Left kidney (tissue), 2 donors: Measurements from ENCODE around the gene SIPA1L3. TPM values are rescaled to one million over a fixed set of nuclear protein-coding genes. Genes with fewer than 3 reads are reported as not detected.

ENCODE experiments used
- DNase-seq: peaks from one replicate; pipeline ENCODE4 v3.0.0-alpha.2; 2013
- polyA plus RNA-seq: library from polyadenylated mRNA; unstranded; fragments of 120-200 nt; gene quantifications from one replicate; pipeline ENCODE4 v1.2.1, GENCODE V29; 2013; ENCODE audit not compliant: insufficient read length

SIPA1L3 gene
- polyA plus RNA-seq, 1 donor: 27.7 TPM

GRCh38 chr19:38105574-38105973 is 198.6 kb downstream of the SIPA1L3 start:
- DNase-seq: no peak

- no peak for DNase-seq
Observed at GRCh38 chr19:38107129-38107528, 200.1 kb downstream of the SIPA1L3 start.

- no peak for DNase-seq
Observed at GRCh38 chr19:38111898-38112297, 204.9 kb downstream of the SIPA1L3 start.

GRCh38 chr19:38114651-38115050 is 207.6 kb downstream of the SIPA1L3 start:
- DNase-seq: no peak

- no peak for DNase-seq
Observed at GRCh38 chr19:38115271-38115802, 208.3 kb downstream of the SIPA1L3 start.

- no peak for DNase-seq
Observed at GRCh38 chr19:38118176-38118575, 211.2 kb downstream of the SIPA1L3 start.

GRCh38 chr19:38120471-38121025 is 213.5 kb downstream of the SIPA1L3 start:
- no peak for DNase-seq

- DNase-seq: no peak
Observed at GRCh38 chr19:38122402-38123093, 215.5 kb downstream of the SIPA1L3 start.

GRCh38 chr19:38125238-38125637 is 218.2 kb downstream of the SIPA1L3 start:
- no peak for DNase-seq

GRCh38 chr19:38130399-38130798 is 223.4 kb downstream of the SIPA1L3 start:
- no peak for DNase-seq

GRCh38 chr19:38132781-38133180 is 225.8 kb downstream of the SIPA1L3 start:
- no peak for DNase-seq

GRCh38 chr19:38133319-38133718 is 226.3 kb downstream of the SIPA1L3 start:
- no peak for DNase-seq

GRCh38 chr19:38134540-38135149 is 227.6 kb downstream of the SIPA1L3 start:
- peak; percentile 22 for DNase-seq

GRCh38 chr19:38135150-38135998 is 228.4 kb downstream of the SIPA1L3 start:
- DNase-seq: peak; percentile 19

- no peak for DNase-seq
Observed at GRCh38 chr19:38139122-38139521, 232.1 kb downstream of the SIPA1L3 start.

GRCh38 chr19:38141108-38141507 is 234.1 kb downstream of the SIPA1L3 start:
- DNase-seq: no peak

- DNase-seq: peak; percentile 57
Observed at GRCh38 chr19:38142176-38143035, 235.4 kb downstream of the SIPA1L3 start.

GRCh38 chr19:38143847-38144246 is 236.8 kb downstream of the SIPA1L3 start:
- DNase-seq: no peak

GRCh38 chr19:38144667-38145066 is 237.7 kb downstream of the SIPA1L3 start:
- no peak for DNase-seq

GRCh38 chr19:38145623-38146022 is 238.6 kb downstream of the SIPA1L3 start:
- DNase-seq: no peak

GRCh38 chr19:38148337-38148736 is 241.3 kb downstream of the SIPA1L3 start:
- no peak for DNase-seq
